ENCODE data around the gene MINDY4.

Gene MINDY4

GRCh38 chr7:30927040-30927439 lies 155.8 kb downstream of the MINDY4 start:
- no peak for TF ChIP-seq CTCF (IDR thresholded peaks at IDR 0.05; ENCODE audit: low read depth, low read length)
- in situ Hi-C loops (cut with HindIII; ENCODE audit: low sequenced_read_pairs) = no loop called here
- DNase-seq (ENCODE audit: low read depth, low spot score) = no peak
- no peak overlapping the region for H3K4me3 ChIP-seq (ENCODE audit: low read depth, low read length)

- DNase-seq (ENCODE audit: low read depth, low spot score) = no peak
- in situ Hi-C loops (cut with HindIII; ENCODE audit: low sequenced_read_pairs) = no loop called here
- H3K4me3 ChIP-seq (ENCODE audit: low read depth, low read length) = no peak overlapping the region
- no peak for TF ChIP-seq CTCF (IDR thresholded peaks at IDR 0.05; ENCODE audit: low read depth, low read length)
Measured at GRCh38 chr7:30927559-30927958, 156.3 kb downstream of the MINDY4 start.

GRCh38 chr7:30928254-30928872 lies 157.1 kb downstream of the MINDY4 start:
- in situ Hi-C loops (cut with HindIII; ENCODE audit: low sequenced_read_pairs) = no loop called here
- DNase-seq (ENCODE audit: low read depth, low spot score) = no peak
- TF ChIP-seq CTCF (IDR thresholded peaks at IDR 0.05; ENCODE audit: low read depth, low read length) = no peak
- H3K4me3 ChIP-seq (ENCODE audit: low read depth, low read length) = no peak overlapping the region

GRCh38 chr7:30929686-30930085 lies 158.5 kb downstream of the MINDY4 start:
- no peak overlapping the region for H3K4me3 ChIP-seq (ENCODE audit: low read depth, low read length)
- TF ChIP-seq CTCF (IDR thresholded peaks at IDR 0.05; ENCODE audit: low read depth, low read length) = no peak
- no peak for DNase-seq (ENCODE audit: low read depth, low spot score)
- in situ Hi-C loops (cut with HindIII; ENCODE audit: low sequenced_read_pairs) = no loop called here

GRCh38 chr7:30930621-30931020 lies 159.4 kb downstream of the MINDY4 start:
- H3K4me3 ChIP-seq (ENCODE audit: low read depth, low read length) = no peak overlapping the region
- in situ Hi-C loops (cut with HindIII; ENCODE audit: low sequenced_read_pairs) = no loop called here
- no peak for TF ChIP-seq CTCF (IDR thresholded peaks at IDR 0.05; ENCODE audit: low read depth, low read length)
- DNase-seq (ENCODE audit: low read depth, low spot score) = no peak

GRCh38 chr7:30931161-30931928 lies 160.1 kb downstream of the MINDY4 start:
- DNase-seq (ENCODE audit: low read depth, low spot score) = no peak
- in situ Hi-C loops (cut with HindIII; ENCODE audit: low sequenced_read_pairs) = no loop called here
- TF ChIP-seq CTCF (IDR thresholded peaks at IDR 0.05; ENCODE audit: low read depth, low read length) = no peak
- no peak overlapping the region for H3K4me3 ChIP-seq (ENCODE audit: low read depth, low read length)

Data from astrocyte of the spinal cord (primary cell).